SKM-1 treated with dmso at 0.1 percent for 144 hours (cell line): ENCODE results near the gene CHD1.
"Not testable (repeated sequence)": the region's sequence is repeated elsewhere in the genome, so short reads cannot be mapped to it uniquely, and the experiment has no call there.

Experiments used
- DNase-seq: peaks from one replicate; lab custom pipeline; 2025; ENCODE audit not compliant: unreplicated experiment; lab: John Stamatoyannopoulos, UW

Gene CHD1

DNA sequence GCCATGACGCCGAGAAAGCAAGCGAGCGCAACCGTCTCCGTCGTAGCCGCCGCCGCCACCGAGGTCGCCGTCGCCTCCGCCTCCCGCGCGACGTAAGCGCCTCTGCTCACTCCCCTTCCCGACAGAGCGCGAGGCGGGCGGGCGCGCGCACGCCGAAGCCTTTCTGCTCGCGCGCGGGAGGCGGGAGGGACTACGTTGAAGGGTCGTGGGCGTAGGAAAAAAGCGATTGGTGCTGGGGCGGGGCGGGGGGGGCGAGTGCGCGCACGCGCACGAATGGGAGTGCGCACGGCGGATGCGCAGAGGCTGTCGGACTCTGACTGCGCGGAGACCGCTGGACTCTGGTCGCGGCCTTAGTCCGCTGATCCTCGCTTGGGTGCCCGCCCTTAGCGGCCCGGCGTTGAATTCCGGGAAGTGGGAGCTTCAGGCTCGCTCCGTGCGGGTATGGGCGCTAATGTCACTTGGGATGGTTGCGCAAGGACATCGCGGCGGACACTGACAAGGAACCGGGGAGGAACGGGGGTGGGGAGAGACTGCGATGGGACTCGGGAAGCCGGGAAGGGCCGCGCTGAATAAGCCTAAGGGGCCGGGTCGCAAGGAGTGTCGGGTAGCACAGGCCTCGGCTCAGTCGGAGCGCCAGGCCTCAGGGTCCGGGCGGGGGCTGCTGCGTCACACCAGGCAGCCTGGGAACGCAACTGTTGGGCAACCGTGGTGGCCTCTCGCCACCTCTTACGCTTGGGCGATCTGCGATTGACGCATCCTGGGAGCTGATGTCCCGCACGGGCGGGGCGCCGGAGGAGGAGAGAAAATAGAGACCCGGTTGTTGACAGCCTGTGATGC, at the start of gene CHD1:
Gene CHD1 (minus strand): TSS at position 135 of the 837 bp plus-strand sequence. CDS start 2,621 bp downstream, outside the sequence.
- peak; percentile 94 for DNase-seq

- DNase-seq, result no peak
Measured at GRCh38 chr5:98978528-98978927, 49.7 kb upstream of the CHD1 start.

DNA sequence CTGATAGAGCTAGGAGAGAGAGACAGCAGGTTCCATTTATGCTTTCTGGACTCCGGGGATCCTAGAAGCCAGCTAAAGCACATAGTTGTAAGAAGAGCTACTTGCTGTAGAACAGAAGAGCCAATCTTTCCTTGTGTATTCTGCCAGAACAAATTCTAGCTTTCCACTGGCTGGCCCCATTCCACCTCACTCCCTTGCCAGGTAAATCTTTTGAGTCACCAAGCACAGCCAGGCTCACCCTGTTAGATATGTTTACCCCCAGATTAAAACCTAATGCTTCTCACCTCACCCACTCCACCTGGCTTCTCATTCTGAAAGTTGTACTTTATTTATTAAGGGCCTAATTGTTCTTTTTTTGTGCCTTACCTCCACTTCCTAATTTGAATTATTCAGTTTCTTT, 48.9 kb upstream of the CHD1 start:
- DNase-seq, result no peak

GRCh38 chr5:98975682-98976407, 47.0 kb upstream of the CHD1 start:
- no peak for DNase-seq

DNA sequence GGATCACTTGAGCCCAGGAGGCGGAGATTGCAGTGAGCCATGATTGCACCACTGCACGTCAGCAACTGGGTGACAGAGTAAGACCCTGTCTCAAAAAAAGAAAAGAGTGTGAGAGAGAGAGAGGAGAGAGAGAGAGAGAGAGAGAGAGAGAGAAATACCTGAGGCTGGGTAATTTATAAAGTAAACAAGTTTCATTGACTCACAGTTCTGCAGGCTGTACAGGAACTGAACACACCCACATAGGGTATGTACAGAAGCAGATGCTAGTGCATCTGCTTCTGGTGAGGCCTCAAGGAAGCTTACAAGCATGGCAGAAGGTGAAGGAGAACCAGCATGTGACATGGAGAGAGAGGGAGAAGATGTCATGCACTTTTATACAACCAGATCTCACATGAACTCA, 46.4 kb upstream of the CHD1 start:
- DNase-seq, result no peak

DNA sequence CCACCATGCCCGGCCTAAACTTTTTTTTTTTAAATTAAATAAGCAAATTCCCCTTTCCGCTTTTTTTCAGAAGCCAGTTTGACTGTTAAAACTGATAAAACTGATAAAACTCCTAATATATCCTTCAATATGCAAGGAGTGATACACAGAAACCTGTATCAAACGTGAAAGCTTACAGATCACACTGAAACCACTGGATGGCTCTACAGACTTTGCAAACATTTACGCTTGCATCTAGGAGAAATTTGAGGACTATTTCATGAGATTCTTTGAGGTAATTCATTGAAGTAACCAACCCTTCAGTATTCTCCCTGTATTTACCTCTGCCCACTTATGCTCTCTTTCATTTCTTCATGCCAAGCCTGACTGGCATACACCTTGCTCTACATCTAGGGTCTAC, 40.6 kb upstream of the CHD1 start:
- no peak for DNase-seq

DNA sequence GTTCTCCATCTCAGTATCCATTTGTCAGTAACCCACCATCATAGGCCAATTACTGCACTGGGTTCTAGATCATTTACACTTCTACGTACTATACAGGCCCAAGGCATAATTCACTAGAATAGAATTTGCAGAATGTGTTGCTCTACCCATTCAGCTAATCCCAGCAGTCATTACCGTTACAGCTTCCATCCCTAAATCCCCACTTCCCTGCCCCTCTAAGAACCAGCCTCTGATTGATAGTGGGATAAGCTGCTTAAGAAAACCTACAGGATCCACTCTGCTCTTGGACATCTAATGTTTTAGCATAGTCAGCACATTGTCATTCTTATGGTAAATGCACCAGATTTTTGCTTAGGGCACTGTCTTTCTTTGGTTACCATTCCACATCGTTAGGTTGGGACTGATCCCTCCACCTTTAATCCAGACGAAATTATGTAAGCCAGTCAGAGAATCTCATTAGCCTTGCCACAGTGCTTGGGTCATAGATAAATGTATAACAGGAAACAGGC, 39.3 kb upstream of the CHD1 start:
- DNase-seq, result no peak

GRCh38 chr5:98965226-98965625, 36.4 kb upstream of the CHD1 start:
- no peak for DNase-seq

DNA sequence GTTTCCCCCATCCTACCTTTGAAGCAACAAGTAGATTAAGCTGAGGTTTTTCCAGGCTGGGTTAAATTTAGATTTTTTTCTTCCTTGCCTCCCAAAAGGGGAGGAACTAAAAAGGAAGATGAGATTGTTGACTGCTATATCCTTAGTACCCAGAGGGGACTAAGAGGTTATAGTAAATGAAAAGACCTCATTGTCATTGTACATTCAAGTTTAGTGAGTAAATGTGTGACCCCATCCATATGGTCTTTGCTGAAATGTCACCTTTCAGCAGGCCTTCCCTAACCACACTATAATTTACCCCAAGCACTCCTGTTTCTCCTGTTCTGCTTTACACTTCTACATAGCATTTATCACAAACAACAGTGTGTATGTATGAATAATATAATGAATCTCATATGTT, 35.8 kb upstream of the CHD1 start:
- DNase-seq, result no peak

DNA sequence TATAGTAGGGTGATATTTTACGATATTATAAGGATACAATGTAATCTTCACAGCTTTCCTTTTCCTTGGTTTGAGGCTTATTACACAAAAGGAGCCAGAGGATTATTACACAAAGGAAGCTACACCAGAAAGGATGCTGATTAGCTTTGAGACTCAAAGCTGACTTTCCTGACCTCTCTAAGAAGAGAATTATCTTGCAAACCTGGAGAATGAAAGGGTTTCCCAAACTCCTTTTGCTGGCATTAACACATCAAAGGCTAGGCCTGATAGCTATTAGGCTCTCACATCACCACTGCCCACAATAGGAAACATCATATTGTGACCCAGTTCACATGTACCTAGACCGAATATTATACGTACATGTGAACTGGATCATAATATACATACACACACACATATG, 34.2 kb upstream of the CHD1 start:
- DNase-seq, result no peak

- DNase-seq, result no peak
Measured at GRCh38 chr5:98962587-98962986, 33.8 kb upstream of the CHD1 start.

DNA sequence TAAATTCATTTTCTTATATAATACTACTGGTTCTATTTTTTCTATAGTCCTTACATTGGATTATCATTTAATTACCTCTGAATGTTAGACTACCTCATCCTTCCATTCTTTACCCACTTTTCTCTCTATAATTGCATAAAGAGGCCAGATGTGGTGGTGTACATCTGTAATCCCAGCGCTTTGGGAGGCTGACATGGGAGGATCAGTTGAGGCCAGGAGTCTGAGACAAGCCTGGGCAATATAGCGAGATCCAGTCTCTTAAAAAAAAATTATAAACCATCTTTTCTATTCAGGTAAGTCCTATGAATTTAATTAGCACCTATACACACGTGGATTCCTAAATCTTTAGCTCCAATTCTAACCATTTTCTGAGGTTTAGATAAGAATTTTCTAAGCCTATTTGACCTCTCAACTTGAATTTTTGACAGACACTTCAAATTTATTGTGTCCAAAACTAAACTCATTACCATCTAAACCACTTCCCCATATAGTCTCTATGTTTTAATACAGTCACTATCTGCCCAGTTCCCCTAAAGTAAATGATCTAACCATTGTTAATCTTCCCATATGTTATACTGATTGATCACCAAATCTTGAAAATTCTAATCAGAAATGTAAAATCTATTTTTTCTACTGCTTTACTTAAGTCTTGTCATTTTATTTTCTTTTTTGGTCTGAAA, 33.0 kb upstream of the CHD1 start:
- DNase-seq, result no peak

GRCh38 chr5:98957307-98957706, 28.5 kb upstream of the CHD1 start:
- no peak for DNase-seq

DNA sequence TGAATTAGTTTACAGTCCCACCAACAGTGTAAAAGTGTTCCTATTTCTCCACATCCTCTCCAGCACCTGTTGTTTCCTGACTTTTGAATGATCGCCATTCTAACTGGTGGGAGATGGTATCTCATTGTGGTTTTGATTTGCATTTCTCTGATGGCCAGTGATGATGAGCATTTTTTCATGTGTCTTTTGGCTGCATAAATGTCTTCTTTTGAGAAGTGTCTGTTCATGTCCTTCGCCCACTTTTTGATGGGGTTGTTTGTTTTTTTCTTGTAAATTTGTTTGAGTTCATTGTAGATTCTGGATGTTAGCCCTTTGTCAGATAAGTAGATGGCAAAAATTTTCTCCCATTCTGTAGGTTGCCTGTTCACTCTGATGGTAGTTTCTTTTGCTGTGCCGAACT, 27.1 kb upstream of the CHD1 start:
- not testable (repeated sequence) for DNase-seq

DNA sequence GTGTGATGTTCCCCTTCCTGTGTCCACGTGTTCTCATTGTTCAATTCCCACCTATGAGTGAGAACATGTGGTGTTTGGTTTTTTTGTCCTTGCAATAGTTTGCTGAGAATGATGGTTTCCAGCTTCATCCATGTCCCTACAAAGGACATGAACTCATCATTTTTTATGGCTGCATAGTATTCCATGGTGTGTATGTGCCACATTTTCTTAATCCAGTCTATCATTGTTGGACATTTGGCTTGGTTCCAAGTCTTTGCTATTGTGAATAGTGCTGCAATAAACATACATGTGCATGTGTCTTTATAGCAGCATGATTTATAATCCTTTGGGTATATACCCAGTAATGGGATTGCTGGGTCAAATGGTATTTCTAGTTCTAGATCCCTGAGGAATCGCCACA, 26.7 kb upstream of the CHD1 start:
- not testable (repeated sequence) for DNase-seq

GRCh38 chr5:98954392-98955028, 25.7 kb upstream of the CHD1 start:
- DNase-seq, result no peak

DNA sequence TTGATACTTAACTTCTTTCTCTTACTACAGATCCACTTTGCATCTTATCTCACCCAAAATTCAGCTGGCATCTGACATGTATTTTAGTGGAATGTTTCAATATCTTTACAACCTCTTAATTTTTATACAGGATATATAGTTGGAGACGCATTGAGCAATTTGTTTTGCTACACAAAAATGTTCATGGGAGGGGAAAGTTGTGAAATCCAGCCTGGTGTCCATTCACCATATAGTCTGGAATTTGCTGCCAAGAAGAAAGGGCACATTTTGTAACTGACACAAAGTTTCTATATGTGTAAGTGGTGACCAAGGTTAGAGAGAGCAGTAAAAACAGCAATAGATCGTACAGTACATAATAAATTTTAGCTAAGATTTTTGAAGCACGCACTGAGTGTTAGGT, 14.0 kb upstream of the CHD1 start:
- DNase-seq, result no peak

DNA sequence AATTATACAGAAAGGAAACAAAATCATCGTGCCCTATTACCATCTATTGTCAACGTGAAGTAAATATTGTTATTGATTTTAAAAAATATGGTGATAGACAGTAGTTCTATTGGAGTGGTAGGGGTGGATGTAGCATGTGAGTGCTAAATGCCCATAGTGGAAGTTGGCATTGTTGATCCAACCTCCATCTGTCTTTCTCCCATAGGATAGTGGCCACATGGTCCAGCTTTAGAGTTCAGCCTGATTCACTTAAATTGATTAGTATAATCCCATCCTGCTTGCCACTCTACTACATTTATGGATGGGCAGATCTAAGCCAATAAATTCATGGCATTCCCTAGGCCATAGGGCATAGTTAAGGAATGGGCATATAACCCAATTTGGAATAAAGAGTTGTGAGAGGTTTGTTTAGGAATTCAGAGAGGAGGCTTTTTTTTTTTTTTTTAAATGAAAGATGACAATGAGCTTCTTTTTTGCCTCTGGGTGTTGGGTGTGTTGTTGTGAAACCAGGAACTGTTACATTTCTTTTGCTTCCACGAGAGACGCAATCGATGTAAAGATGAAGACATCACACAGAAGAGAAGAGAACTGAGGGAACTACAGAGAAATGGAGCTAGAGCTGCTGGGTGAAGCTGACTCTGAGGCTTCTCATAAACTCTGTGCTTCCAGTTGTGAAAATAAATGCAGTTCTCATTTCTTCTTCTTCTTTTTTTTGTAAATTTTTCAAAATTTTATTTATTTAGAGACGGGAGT, 12.5 kb upstream of the CHD1 start:
- peak; percentile 91 for DNase-seq

GRCh38 chr5:98940581-98940980, 11.8 kb upstream of the CHD1 start:
- DNase-seq, result no peak

DNA sequence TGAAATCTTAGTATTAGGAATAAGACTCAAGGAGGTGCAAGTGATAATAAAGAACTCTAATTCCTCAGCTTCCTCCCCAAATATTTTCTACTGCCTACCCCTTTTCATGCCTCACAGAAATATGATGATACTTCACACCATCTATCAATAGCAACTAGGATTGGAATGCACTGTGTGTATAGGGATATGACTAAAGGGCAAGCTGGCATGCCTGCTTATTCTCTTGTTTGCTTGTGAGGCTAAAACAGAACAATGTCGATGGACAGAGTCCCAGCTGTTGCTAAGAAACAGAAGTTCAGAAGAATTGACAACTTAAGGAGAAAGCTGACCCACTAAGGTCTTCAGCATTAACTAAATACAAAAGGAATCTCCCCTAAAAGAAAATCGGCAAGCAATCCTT, 9.7 kb upstream of the CHD1 start:
- DNase-seq, result no peak
